IMR-90 (cell line): Measurements from ENCODE around the gene RAB33B.

Experiments used
- BHLHE40 ChIP-seq: fragments of 150-350 bp; IDR thresholded peaks from 2 replicates; pipeline ENCODE4 v1.6.1; 2016; ENCODE audit warnings: mild to moderate bottlenecking, low read depth, low read length
- CEBPB ChIP-seq: IDR thresholded peaks from 2 replicates; pipeline ENCODE4 v1.6.1; 2012; ENCODE audit warnings: low read depth, low read length, improper control_type of control experiment
- CHD1 ChIP-seq: IDR thresholded peaks from 2 replicates; pipeline ENCODE4 v1.6.1; 2012; ENCODE audit warnings: low read depth, low read length, improper control_type of control experiment
- CTCF ChIP-seq: conservative IDR thresholded peaks from 2 replicates; pipeline ENCODE4 v1.5.1; 2012; ENCODE audit warnings: mild to moderate bottlenecking, low read depth, low read length, improper control_type of control experiment
- FOS ChIP-seq: fragments of 150-350 bp; IDR thresholded peaks from 2 replicates; pipeline ENCODE4 v1.6.1; 2016; ENCODE audit warnings: low read depth, low read length
- MXI1 ChIP-seq: IDR thresholded peaks from 2 replicates; pipeline ENCODE4 v1.6.1; 2012; ENCODE audit warnings: low read depth, mild to moderate bottlenecking, low read length, moderate library complexity, borderline replicate concordance
- POLR2A ChIP-seq: IDR thresholded peaks from 2 replicates; pipeline ENCODE4 v1.6.1; 2012; ENCODE audit warnings: mild to moderate bottlenecking, low read depth, low read length
- RAD21 ChIP-seq: IDR thresholded peaks from 2 replicates; pipeline ENCODE4 v1.6.1; 2012; ENCODE audit warnings: low read length, improper control_type of control experiment
- RFX5 ChIP-seq: IDR thresholded peaks from 2 replicates; pipeline ENCODE4 v1.8.0; 2012; ENCODE audit warnings: low read depth, mild to moderate bottlenecking, low read length, moderate library complexity
- SMC3 ChIP-seq: fragments of 150-350 bp; IDR thresholded peaks from 2 replicates; pipeline ENCODE4 v1.6.1; 2016; ENCODE audit warnings: low read depth, mild to moderate bottlenecking, antibody characterized with exemption, low read length, moderate library complexity
- TF ChIP-seq, protein P1 (sequence below): fragments of 150-350 bp; IDR thresholded peaks from 2 replicates; pipeline ENCODE4 v1.6.1; 2017; ENCODE audit warnings: mild to moderate bottlenecking, antibody characterized with exemption, low read length, low read depth
- TF ChIP-seq, protein P2 (sequence below): fragments of 150-350 bp; IDR thresholded peaks from 2 replicates; pipeline ENCODE4 v1.6.1; 2016; ENCODE audit warnings: low read depth, mild to moderate bottlenecking, low read length, moderate library complexity, borderline replicate concordance

- TF ChIP-seq CHD1 (no peak), FOS (no peak), CTCF (no peak), CEBPB (no peak), MXI1 (no peak), POLR2A (no peak), BHLHE40 (no peak), RAD21 (no peak), RFX5 (no peak), SMC3 (no peak)
- TF ChIP-seq, protein P1, sequence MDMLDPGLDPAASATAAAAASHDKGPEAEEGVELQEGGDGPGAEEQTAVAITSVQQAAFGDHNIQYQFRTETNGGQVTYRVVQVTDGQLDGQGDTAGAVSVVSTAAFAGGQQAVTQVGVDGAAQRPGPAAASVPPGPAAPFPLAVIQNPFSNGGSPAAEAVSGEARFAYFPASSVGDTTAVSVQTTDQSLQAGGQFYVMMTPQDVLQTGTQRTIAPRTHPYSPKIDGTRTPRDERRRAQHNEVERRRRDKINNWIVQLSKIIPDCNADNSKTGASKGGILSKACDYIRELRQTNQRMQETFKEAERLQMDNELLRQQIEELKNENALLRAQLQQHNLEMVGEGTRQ: no peak
- TF ChIP-seq, protein P2, sequence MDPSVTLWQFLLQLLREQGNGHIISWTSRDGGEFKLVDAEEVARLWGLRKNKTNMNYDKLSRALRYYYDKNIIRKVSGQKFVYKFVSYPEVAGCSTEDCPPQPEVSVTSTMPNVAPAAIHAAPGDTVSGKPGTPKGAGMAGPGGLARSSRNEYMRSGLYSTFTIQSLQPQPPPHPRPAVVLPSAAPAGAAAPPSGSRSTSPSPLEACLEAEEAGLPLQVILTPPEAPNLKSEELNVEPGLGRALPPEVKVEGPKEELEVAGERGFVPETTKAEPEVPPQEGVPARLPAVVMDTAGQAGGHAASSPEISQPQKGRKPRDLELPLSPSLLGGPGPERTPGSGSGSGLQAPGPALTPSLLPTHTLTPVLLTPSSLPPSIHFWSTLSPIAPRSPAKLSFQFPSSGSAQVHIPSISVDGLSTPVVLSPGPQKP: no peak
Measured at GRCh38 chr4:139420652-139421051, 33.3 kb upstream of the RAB33B start.
